GM12878 (cell line): ENCODE data around the gene TAS2R42.

Experiments
- EZH2 ChIP-seq: IDR thresholded peaks from 2 replicates; pipeline ENCODE4 v1.6.1; 2012; ENCODE audit warnings: low read depth, mild to moderate bottlenecking, control low read depth, inconsistent platforms, low read length, borderline replicate concordance; ENCODE audit not compliant: control insufficient read depth
- TF ChIP-seq, protein P1 (sequence below), 3 experiments: IDR thresholded peaks in 2 of 3; conservative IDR thresholded peaks in 1 of 3; 2 replicates each; pipeline ENCODE4 v1.5.1; 2011; ENCODE audit warnings: low read depth in 3 of 3, low read length in 3 of 3, mild to moderate bottlenecking in 3 of 3, control low read depth in 2 of 3, moderate library complexity in 2 of 3, inconsistent platforms in 1 of 3, mixed read lengths in 1 of 3; ENCODE audit not compliant: control insufficient read depth in 2 of 3, insufficient read depth in 1 of 3; ENCODE audit errors: extremely low read depth in 1 of 3
- TF ChIP-seq, protein P2 (sequence below): IDR thresholded peaks from 2 replicates; pipeline ENCODE4 v1.6.1; 2012; ENCODE audit warnings: mild to moderate bottlenecking, low read depth, low read length

DNA sequence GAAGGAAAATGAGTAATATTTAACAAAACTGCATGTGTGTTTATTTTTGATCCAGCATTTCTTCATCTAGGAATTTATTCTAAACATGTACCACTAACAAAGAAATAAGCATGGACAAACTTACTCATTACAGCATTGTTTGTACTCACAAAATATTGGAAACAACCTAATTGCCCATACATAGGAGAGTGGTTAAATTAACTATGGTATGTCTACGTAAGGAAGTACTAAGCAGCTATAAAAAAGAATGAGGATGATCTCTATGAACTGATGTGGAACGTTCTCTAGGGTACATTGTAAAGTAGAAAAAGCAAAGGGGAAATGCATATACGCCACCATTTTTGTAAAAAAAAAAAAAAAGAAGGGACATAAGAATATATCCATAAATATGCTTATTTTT lies 17.4 kb upstream of the TAS2R42 start:
- TF ChIP-seq, protein P1, sequence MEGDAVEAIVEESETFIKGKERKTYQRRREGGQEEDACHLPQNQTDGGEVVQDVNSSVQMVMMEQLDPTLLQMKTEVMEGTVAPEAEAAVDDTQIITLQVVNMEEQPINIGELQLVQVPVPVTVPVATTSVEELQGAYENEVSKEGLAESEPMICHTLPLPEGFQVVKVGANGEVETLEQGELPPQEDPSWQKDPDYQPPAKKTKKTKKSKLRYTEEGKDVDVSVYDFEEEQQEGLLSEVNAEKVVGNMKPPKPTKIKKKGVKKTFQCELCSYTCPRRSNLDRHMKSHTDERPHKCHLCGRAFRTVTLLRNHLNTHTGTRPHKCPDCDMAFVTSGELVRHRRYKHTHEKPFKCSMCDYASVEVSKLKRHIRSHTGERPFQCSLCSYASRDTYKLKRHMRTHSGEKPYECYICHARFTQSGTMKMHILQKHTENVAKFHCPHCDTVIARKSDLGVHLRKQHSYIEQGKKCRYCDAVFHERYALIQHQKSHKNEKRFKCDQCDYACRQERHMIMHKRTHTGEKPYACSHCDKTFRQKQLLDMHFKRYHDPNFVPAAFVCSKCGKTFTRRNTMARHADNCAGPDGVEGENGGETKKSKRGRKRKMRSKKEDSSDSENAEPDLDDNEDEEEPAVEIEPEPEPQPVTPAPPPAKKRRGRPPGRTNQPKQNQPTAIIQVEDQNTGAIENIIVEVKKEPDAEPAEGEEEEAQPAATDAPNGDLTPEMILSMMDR (IDR thresholded peaks at IDR 0.05 in 2 of 3, conservative IDR thresholded peaks at IDR 0.05 in 1 of 3; ENCODE audit: control insufficient read depth in 2 of 3, extremely low read depth in 1 of 3, insufficient read depth in 1 of 3, low read depth in 3 of 3, low read length in 3 of 3), result no peak
- TF ChIP-seq EZH2, result no peak
- TF ChIP-seq, protein P2, sequence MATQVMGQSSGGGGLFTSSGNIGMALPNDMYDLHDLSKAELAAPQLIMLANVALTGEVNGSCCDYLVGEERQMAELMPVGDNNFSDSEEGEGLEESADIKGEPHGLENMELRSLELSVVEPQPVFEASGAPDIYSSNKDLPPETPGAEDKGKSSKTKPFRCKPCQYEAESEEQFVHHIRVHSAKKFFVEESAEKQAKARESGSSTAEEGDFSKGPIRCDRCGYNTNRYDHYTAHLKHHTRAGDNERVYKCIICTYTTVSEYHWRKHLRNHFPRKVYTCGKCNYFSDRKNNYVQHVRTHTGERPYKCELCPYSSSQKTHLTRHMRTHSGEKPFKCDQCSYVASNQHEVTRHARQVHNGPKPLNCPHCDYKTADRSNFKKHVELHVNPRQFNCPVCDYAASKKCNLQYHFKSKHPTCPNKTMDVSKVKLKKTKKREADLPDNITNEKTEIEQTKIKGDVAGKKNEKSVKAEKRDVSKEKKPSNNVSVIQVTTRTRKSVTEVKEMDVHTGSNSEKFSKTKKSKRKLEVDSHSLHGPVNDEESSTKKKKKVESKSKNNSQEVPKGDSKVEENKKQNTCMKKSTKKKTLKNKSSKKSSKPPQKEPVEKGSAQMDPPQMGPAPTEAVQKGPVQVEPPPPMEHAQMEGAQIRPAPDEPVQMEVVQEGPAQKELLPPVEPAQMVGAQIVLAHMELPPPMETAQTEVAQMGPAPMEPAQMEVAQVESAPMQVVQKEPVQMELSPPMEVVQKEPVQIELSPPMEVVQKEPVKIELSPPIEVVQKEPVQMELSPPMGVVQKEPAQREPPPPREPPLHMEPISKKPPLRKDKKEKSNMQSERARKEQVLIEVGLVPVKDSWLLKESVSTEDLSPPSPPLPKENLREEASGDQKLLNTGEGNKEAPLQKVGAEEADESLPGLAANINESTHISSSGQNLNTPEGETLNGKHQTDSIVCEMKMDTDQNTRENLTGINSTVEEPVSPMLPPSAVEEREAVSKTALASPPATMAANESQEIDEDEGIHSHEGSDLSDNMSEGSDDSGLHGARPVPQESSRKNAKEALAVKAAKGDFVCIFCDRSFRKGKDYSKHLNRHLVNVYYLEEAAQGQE, result no peak
